HG02885 (cell line): ENCODE measurements around the gene RXRA.

Experiments
- ATAC-seq: cut with Tn5 transposase; IDR thresholded peaks from one replicate; pipeline ENCODE4 v1.9.1; 2021; ENCODE audit warnings: mild to moderate bottlenecking; ENCODE audit not compliant: unreplicated experiment, poor library complexity

Gene RXRA

GRCh38 chr9:134325813-134326723 is at the start of gene RXRA:
Gene RXRA, plus strand, starts transcription at chr9:134326455. Its CDS starts 177 bp downstream, at chr9:134326632.
- no peak for ATAC-seq

GRCh38 chr9:134278286-134278685 is 48.0 kb upstream of the RXRA start:
- ATAC-seq = no peak

GRCh38 chr9:134278974-134279640 is 47.1 kb upstream of the RXRA start:
- ATAC-seq = no peak

- no peak for ATAC-seq
These were observed 44.1 kb upstream of the RXRA start for GRCh38 chr9:134282138-134282650.

- ATAC-seq = no peak
These were observed 43.1 kb upstream of the RXRA start for GRCh38 chr9:134283111-134283515.

GRCh38 chr9:134283692-134284265 is 42.5 kb upstream of the RXRA start:
- ATAC-seq = no peak

- no peak for ATAC-seq
These were observed 42.0 kb upstream of the RXRA start for GRCh38 chr9:134284273-134284672.

- ATAC-seq = no peak
These were observed 41.5 kb upstream of the RXRA start for GRCh38 chr9:134284741-134285140.

GRCh38 chr9:134285215-134285845 is 40.9 kb upstream of the RXRA start:
- no peak for ATAC-seq

GRCh38 chr9:134286471-134287245 is 39.6 kb upstream of the RXRA start:
- ATAC-seq = no peak

- ATAC-seq = no peak
These were observed 38.4 kb upstream of the RXRA start for GRCh38 chr9:134287591-134288491.

- no peak for ATAC-seq
These were observed 37.5 kb upstream of the RXRA start for GRCh38 chr9:134288746-134289145.

GRCh38 chr9:134289241-134289875 is 36.9 kb upstream of the RXRA start:
- ATAC-seq = no peak

- ATAC-seq = no peak
These were observed 35.4 kb upstream of the RXRA start for GRCh38 chr9:134290603-134291451.

GRCh38 chr9:134291452-134291881 is 34.8 kb upstream of the RXRA start:
- ATAC-seq = no peak

- no peak for ATAC-seq
These were observed 34.0 kb upstream of the RXRA start for GRCh38 chr9:134291961-134292871.
